Activated CD8-positive, alpha-beta memory T cell treated with anti-CD3 and anti-CD28 coated beads for 4 hours (primary cell): ENCODE results near the gene MPDZ.

Source experiments
- DNase-seq, 2 donors: peaks; one replicate each; pipeline ENCODE4 v3.0.0-alpha.2; 2020; ENCODE audit warnings: low read depth in 2 of 2

The MPDZ gene, protein sequence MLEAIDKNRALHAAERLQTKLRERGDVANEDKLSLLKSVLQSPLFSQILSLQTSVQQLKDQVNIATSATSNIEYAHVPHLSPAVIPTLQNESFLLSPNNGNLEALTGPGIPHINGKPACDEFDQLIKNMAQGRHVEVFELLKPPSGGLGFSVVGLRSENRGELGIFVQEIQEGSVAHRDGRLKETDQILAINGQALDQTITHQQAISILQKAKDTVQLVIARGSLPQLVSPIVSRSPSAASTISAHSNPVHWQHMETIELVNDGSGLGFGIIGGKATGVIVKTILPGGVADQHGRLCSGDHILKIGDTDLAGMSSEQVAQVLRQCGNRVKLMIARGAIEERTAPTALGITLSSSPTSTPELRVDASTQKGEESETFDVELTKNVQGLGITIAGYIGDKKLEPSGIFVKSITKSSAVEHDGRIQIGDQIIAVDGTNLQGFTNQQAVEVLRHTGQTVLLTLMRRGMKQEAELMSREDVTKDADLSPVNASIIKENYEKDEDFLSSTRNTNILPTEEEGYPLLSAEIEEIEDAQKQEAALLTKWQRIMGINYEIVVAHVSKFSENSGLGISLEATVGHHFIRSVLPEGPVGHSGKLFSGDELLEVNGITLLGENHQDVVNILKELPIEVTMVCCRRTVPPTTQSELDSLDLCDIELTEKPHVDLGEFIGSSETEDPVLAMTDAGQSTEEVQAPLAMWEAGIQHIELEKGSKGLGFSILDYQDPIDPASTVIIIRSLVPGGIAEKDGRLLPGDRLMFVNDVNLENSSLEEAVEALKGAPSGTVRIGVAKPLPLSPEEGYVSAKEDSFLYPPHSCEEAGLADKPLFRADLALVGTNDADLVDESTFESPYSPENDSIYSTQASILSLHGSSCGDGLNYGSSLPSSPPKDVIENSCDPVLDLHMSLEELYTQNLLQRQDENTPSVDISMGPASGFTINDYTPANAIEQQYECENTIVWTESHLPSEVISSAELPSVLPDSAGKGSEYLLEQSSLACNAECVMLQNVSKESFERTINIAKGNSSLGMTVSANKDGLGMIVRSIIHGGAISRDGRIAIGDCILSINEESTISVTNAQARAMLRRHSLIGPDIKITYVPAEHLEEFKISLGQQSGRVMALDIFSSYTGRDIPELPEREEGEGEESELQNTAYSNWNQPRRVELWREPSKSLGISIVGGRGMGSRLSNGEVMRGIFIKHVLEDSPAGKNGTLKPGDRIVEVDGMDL (N-terminal part only)

DNA sequence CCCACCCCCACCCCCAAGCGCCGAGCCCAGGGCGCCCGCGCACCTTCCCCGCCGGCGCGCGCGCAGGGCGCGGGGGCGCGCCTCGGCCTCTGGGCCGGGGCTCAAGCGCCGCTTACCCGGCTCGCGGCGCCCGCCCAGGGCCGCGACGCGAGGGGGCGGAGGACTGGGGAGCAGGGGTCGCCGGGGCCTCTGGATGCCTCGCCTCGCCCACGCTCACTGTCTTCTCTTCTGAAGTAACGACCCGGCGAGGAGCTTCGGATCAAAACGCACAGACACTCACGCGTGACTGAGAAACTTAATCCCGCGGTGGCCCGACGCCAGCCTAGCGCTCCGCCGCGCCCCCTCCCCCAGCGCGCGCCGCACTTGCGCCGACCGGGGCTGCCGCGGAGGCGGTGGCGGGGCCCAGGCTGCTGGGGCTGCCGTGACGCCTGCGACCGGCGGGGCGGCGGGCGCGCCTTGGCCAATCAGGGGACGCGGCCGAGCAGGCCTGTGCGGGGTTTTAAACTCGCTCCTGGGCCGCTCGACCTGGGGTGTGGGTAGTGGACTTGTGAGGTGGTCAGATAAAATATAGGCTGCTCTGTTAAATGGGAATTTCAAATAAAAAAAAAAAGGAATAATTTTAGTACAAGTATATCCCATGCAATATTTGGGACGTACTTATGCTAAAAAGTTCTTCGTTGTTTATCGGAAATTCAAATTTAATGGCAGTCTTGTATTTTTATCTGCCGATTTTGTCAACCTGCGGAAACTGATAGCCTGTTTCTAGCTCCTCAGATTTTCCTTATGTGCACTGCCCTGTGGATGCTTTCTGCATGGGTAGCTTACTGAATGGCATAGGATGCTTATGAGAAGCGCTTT lies at the start of gene MPDZ:
TSS of gene MPDZ (minus strand) at position 409 of the 858 bp plus-strand sequence. CDS start 29,377 bp downstream, outside the sequence.
- DNase-seq = no peak

DNA sequence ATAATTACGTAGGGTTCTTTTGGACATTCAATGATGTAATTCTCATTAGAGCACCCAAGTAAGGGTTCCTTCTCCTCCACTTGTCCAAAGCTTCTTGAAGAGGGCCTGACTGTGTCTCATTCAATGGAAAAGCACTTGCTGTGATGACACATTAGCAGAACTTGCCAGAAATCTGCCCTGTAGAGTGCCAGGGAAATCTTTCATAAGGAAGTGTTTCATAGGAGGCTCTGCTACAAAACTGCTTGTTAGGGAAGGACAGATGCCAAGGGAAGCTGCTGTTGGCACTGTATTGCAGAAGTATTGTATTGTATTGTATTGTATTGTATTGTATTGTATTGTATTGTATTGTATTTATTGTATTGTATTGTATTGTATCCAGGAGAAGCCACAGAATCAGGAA lies 45.5 kb upstream of the MPDZ start:
- no peak for DNase-seq

DNA sequence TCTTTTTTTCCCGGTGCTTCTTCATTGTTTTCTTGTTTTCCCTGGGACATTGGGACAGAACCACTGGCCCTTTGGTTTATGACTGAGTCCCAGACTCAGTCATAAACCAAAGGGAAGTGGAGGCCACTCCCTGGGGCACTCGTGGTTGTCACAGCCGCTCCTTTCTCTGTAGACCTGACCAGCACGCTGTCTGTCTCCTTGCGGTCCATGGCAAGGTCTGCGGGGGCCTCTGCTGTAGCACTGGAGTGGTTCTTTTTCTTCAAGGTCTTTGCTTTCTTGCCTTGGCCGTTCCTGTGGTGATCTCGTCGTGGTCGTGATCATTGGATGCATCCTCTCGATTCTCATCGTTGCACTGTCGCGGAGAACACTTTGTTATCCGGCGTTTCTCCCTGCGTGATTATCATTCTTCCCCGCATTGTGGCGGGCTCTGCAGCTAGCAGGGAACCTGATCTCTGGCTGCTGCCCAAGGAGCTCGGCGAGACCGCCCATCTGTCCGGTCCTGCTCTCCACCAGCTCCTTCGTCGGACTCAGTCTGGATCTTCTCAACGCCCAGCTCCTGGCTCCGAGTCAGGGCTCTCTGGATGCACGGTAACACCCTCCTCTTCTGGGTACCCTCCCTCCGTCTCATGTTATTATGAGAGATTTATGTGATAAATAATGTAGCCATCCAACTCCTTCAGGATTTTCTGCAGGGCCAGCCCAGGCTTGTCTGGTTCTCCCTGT lies 43.5 kb upstream of the MPDZ start:
- DNase-seq = no peak

DNA sequence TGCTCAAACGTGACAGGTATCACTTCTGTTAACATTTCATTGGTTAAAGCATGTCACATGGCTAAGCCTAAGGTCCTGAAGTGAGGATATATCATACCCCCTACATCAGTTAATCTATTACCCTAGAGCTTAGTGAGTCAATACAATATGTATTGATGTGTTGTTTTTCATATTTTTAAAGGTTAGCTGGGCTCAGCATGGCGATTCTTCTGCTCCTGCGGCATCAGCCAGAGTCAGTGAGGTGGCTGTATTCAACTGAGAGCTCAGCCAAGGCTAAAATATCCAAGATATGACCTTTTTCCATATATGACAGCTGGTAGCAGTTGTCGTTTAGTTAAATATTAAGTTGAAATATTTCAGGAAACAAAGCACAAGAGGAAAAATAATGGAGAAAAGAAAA lies 38.5 kb upstream of the MPDZ start:
- no peak for DNase-seq

DNA sequence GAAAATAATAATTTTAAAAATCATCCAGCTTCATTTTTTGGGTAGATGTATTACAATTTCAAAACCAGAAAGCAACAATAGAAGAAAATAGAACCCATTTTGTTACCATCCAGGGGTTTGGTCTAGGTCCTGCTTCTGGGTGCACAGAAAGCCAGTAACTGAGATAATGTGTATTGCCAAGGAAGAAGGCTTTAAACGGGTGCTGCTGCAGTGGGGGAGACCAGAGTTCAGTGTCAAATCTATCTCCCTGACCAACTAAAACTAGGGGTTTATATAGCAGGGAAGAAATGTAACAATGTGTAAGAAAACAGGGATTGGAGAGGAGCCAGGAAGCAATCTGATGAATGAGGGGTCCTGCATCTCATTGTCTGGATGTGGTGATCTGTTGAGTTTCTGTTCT lies 17.5 kb upstream of the MPDZ start:
- DNase-seq = no peak

DNA sequence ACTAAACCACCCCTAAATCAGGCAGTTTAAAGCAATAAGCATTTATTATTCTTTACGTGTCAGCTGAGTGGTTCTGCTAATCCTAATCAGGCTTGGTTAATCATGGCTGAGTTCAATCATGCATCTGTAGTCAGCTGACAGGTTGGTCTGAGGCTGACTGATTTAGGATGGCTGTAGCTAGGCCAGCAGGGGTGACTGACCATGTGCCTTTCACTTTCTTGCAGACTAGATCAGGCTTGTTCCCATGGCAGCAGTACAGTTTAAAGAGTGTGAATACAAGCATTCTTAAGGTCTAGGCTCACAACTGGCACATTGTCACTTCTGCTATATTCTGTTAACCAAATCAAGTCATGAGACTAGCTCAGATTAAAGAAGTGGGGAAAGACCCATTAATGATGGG lies 16.1 kb upstream of the MPDZ start:
- DNase-seq = no peak

DNA sequence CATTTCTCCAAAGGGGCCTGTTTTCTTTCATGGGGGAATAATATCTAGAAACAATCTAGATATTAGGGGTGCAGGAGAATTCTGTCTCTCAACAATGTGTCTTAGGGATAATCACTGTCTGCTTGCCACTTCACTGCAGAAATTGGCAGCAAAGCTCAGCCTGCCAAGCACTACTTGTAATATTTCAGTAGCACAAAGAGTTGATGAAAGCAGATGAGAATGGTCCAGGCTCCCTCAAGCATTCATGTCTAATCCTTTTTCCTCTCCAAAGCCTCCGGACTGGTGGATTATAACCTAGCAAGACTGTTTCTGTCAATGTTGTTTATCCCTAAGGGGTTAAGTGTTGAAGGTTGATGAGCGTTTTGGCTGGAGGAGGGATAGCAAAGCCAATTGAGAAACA lies 13.3 kb upstream of the MPDZ start:
- DNase-seq = no peak

DNA sequence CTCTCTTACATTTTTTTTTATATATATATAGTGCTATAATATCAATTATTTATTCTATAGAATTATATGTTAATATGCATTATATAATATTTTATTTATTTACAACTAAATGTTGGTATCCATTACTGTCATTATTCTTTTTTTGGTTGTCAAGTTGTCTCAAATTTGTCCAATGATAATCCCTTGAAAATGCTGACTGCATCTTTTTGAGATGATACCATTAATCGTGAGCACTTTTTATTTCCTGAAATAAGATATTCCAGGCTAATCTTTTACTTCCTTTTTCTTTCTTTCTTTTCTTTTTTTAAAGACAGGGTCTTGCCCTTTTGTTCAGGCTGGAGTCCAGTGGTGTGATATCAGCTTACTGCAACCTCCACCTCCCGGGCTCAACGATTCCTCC lies 12.7 kb upstream of the MPDZ start:
- DNase-seq = no peak

DNA sequence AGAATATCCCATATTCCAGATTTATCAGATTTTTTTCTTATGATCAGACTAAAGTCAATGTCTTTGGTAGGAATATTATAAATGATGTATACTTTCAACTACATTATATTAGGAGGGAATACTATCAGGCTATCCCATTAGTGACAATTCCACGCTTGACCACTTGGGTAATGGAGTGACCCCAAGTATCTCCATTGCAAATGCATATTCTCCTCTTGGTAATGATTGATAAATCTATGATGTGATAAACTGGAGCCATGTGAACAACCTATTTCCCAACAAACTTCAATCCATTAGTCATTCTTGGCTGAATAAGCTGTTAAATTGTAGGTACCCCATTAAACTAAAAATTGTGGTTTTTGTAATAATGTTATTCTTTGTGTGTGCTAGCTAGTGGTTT lies 12.2 kb upstream of the MPDZ start:
- no peak for DNase-seq

DNA sequence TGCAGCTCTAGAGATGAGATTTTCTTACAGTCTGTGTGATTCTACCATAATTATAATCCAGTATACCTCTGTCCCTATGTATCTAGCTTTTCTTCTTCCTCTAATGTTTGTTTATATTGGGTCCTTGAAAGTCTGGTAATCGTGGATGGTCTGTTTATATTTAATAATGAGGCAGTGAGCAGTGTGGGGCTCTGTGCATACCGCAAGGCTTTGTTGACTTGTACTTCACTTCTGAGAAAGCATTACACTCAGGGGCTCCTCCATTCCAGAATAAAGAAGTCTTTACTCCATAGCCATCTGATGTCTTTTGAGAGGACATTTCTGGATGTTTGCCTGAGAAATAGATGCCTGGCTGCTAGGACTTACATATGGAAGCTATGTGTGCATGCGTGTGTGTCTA lies 4.5 kb upstream of the MPDZ start:
- DNase-seq = no peak

DNA sequence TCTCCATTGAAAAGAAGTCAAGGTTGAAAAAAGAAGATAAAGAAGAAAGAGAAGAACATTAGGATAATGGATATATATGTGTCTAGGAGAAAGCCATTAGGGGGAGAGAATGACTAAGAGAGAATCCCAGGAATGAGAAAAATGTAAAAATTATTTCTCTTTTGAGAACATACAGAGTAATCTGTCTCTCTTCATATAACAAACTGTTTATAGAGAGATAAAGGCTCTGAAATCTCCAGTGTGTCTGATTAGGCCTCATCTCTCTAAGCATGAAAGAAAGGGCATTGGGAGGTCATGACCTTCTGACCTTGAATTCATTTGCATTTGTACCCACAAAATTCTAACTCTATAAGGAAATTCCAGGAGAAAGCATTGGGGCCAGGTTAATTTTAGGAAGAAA lies 3.5 kb upstream of the MPDZ start:
- no peak for DNase-seq

DNA sequence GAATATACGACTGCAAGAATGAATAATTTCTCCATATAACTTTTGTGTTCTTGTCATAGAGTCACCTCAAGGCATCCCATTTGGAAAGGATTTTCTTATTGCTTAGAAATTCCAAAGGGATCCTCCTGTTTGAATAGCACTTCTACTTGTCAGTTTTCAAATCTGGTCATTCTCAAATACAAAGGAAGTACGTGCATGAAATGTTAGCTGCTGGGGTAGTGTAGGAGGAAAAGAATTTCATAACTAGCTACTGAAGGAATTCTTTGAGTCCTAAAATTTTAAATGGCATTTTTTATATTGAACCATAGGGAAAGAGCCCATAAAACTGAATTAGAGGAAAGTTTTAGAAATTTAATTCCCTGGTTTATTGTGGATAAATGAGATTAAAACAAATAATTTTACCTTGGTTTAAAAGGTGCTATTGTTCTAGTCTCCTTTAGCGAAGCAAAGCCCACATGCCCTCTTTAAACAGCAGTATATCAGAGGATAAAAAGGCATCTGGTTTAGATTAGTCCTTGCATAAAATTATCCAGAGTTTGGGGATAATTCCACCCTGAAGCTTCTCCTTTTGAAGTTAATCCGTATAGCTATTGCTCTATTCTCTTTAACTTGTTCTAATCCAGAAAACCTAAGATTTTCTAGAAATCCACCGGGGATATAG lies 2.0 kb upstream of the MPDZ start:
- DNase-seq = no peak

DNA sequence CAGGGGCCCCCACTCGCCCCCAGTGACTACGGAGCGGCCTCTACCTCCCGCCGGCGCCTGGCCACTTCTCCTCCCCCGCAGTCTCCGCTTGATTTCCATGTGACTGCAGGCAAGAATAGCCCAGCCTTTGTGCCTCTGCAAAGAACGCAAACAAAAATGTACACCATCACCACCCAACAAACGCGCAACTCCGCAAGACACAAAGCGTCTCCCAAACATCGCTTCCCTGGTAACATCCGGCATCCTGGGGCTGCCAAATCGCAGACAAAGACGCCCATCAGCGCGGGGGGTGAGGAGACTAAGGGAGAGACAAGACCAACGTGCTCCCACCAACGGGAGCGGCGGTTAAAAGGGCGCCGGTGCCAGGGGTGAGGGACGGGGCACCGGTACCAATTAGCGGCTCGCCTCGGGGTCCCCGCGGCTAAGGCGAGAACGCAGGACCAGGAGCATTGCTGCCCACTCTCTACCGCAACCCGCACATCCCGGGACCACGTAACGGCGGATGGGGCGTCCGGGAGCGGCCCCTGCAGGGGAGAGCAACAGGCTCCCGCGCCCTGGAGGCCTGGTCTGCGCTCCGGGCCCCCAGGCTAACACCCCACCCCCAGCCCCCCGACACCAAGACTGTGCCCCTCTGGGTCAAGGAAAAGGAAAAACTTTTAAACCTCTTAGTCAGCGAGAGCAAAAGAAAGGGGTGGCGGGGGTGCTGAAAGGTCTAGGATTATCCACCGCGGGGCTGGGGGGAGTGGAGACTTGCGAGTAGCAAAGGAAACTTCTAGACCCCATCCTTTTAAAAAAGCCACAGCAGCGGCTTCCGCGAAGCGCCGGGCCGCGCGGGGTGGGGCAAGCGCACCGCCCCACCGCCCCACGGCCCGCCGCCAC lies 885 bp downstream of the MPDZ start:
- no peak for DNase-seq

DNA sequence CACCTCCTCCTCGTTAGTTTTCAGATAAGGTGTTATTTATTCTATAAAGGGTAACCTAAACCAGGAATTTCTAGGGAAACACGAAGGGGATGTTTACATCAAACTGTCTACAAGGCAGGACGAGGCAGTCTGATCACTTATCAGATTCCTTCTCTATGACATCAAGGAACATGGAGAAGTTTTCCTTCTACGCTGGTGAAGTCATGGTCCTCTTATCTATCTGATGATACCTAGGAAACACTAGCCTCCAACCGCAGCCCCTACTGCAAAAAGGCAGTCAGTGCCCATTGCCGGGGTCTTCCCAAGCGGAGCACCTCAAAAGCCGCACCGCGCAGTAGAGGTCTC lies 1.5 kb downstream of the MPDZ start:
- DNase-seq = no peak

DNA sequence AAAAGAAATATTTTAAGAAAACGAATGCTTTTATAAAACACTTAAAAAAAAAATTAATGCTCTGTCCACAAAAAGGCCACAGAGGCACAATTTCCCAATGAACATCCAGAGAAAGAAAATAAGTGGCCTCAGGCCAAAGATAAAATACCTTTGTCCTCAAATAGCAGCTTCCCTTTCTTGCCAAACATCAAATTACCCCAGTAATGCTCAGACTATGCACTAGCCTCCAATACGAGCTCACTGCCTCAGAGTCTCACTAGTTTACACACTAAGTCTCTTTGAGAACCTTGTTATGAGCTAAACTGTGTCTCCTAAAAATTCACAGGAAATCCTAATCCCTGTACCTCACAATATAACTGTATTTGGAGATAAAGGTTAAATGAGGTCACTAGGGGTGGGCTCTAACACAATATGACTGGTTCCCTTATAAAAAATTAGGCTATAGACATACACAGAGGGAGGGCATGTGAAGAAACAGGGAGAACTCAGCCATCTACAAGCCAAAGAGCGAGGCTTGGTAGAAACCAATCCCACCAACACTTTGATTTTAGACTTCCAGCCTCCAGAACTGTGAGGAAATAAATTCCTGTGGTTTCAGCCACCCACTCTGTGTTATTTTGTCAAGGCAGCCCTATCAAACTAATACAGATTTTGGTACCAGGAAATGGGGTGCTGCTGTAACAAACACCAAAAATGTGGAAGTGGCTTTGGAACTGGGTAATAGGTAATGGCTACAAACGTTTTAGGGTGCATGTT lies 4.4 kb downstream of the MPDZ start:
- no peak for DNase-seq

DNA sequence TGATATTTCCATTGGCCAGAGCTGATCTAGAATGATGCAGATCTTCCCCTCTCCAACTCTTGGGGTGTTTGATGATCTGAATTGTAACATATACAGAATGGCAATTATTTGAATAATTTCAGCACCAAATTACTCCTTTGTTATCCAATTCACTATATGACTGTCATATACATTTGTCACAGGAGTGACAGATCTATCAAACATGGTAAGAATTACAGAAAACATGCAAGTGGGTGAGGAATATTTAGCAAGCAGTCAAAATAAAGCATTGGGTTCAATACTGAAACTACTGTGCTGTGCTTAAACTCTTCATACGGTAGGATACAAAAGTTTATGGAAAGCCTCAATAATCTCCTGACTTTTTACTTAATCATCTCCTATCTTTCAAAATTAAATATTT lies 8.8 kb downstream of the MPDZ start:
- no peak for DNase-seq

DNA sequence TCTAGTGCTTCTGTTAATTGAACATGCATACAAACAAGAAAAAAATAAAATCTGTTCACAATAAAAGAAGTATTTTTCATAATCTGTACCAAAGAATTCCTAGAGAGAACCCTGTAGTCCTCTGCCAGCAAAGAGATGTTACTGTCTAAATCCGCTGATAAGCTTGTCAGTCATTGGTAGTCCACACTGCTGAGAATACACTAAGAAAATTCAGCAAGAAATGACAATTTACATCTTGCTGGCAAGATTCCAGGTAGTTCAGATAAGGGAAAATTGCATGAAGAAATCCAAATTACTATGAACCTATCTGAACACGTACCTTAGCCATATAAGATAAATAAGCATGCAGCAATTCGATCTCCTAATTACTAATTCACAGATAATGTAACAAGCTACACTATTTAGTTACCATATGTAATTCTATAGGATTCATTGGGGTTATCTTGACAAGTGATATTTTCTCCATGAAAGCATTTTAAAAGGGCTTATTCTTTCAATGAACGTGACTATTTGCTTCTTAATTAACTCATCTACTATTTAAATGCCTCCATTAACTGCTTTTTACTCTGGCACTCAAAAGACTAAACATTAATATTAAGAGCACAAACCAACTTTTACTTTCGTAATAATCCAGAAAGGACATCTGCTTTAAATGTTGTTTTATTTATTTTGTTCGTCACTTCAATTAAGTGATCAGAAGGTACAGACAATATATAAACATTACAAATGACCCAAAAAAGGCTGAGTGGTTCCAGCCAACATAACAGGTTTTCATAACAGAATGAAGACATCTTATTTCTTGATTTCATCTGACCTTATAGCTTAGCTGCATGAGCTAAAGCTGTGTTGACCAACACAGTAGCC lies 9.7 kb downstream of the MPDZ start:
- DNase-seq = no peak

DNA sequence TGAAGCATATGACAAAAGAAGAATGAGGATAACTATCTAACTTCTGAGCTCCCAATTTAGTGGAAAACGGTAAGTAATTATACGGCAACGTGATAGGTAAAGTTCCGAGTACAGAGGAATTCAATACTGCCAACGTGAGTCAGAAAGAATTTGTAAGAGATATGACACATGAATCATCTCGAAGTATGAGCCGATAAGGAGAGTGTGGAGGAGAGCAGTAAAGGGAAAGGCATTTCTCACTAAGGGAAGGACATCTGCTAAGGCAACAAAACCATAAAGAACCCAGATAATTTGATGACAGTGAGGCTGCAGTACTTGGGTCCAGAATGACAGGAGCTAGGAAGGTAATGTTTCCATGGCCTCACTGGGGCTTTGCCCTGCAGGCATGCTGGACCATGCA lies 11.0 kb downstream of the MPDZ start:
- no peak for DNase-seq
